NCI-H187 treated with DMSO at 0.1 percent for 48 hours (cell line): ENCODE results near the gene ZNF8.
"Not testable (repeated sequence)": the region's sequence is repeated elsewhere in the genome, so short reads cannot be mapped to it uniquely, and the experiment has no call there.

ENCODE experiments used
- DNase-seq: peaks from one replicate; lab custom pipeline; 2025; lab: John Stamatoyannopoulos, UW

Gene ZNF8

GRCh38 chr19:58336216-58336615 is 57.5 kb downstream of the ZNF8 start:
- no peak for DNase-seq

GRCh38 chr19:58336820-58337219 is 58.1 kb downstream of the ZNF8 start:
- DNase-seq: no peak

- no peak for DNase-seq
Measured at GRCh38 chr19:58338336-58338735, 59.6 kb downstream of the ZNF8 start.

GRCh38 chr19:58338825-58339558 is 60.2 kb downstream of the ZNF8 start:
- no peak for DNase-seq

GRCh38 chr19:58345558-58345957 is 66.8 kb downstream of the ZNF8 start:
- no peak for DNase-seq

- no peak for DNase-seq
Measured at GRCh38 chr19:58346961-58347929, 68.5 kb downstream of the ZNF8 start.

- not testable (repeated sequence) for DNase-seq
Measured at GRCh38 chr19:58348080-58348479, 69.3 kb downstream of the ZNF8 start.

- no peak for DNase-seq
Measured at GRCh38 chr19:58349590-58349989, 70.8 kb downstream of the ZNF8 start.

- no peak for DNase-seq
Measured at GRCh38 chr19:58350001-58350861, 71.5 kb downstream of the ZNF8 start.

- DNase-seq: no peak
Measured at GRCh38 chr19:58350871-58351557, 72.3 kb downstream of the ZNF8 start.

GRCh38 chr19:58351558-58351878 is 72.8 kb downstream of the ZNF8 start:
- no peak for DNase-seq

GRCh38 chr19:58351990-58352755 is 73.4 kb downstream of the ZNF8 start:
- DNase-seq: no peak
